ENCODE measurements around the gene HDAC4.

Gene HDAC4

GRCh38 chr2:239141021-239141760, 259.6 kb downstream of the HDAC4 start:
- no peak for DNase-seq (ENCODE audit: low read depth in 2 of 2)

DNA sequence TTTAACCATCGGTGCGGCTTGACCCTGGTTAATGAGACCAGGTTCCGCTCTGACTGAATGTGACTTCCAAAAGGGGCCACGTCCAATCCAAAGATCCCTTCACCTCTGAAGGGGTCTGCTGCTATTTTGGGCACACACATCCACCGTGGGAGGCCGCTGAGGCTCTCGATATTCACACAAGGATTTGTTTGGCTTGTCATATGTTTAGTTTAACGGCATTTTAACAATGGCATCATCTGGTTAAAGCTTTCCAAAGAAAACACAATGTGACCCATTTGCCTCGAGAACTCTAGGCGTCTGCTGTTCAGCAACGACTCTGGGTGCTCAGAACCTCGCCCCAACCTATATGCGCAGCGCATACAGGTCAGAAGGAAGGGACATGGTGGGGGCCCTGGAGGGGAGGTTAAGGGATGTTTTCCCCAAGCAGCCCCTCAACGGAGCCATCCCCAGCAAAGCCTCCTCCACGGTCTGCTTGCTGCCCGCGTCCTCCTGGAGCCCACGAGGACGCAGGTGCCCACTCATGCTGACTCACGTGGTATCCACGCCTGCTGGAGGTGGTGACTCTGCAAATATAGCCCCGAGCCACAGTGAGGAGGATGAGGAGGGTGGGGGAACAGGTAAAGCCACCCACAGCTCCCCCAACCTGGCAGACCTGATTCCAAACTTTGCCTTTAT, 260.3 kb downstream of the HDAC4 start:
- DNase-seq (ENCODE audit: low read depth in 2 of 2) = no peak

GRCh38 chr2:239139566-239139965, 261.3 kb downstream of the HDAC4 start:
- DNase-seq (ENCODE audit: low read depth in 2 of 2) = no peak

DNA sequence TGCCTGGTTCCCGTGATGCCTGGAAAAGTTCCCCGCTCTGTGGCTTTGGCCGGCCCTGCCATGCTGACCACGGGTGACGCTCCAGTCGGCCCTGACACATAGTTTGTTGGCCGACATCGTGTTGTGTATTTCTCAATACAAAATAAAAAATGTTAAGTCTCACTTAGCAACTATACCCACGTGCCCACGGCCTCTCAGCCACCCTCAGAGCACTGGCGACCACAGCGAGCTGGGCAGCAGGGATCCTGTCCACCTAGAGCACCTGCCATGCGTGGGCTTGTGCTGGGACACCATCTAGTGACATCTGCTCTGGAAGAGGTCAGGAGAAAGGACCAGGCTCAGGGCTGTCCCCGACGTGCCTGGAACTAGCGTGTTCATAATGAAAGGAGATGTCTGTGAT, 261.7 kb downstream of the HDAC4 start:
- no peak for DNase-seq (ENCODE audit: low read depth in 2 of 2)

- no peak for DNase-seq (ENCODE audit: low read depth in 2 of 2)
Observed at GRCh38 chr2:239138610-239139009, 262.2 kb downstream of the HDAC4 start.

DNA sequence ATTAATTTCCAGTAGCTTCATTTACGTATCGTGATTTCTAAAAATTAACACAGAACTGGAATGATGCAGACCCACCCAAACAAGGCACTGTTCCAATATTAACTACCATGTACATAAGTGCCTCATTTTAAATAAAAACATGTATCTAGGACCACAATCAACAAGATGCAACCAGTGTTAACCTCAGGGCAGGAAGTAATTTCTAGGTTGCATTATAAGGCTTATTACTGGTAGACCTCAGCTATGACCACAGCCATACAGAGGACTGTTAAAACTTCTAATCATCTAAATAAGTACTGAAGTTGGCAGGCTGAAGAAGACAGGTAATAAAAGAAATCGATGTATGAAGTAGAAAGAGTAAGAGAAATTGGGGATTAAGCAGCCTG, 262.9 kb downstream of the HDAC4 start:
- DNase-seq (ENCODE audit: low read depth in 2 of 2) = no peak

DNA sequence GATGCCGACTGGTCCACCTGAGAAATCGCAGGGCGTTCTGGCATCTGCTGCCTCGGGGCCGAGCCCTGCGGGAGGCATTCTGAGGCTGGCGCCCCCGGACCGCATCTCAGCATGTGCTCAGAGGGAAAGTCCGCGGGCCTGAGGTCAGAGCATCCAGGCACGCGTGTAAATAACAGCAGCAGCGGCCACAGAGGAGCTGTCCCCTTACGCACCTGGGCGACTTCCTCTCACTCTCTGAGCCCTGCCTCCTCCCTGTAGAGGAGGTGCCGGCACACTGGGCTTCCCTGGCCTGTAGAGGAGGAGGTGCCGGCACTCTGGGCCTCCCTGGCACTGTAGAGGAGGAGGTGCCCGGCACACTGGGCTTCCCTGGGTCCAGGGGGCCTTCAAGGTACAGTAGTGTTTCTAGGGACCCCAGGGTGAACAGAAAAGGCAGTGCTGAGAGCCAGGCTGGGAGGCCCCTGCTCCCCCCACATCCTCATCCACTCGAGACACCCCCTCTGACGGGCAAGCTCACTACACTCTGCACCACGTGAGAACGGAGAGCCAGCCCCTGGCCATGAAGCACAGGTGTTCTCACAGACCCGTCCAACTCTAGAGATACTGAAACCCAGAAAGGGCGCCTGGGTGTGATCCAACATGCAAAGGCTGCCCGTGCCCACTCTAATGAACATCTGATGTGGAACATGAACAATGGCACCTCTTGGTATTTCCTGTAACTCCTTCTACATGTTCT, 263.5 kb downstream of the HDAC4 start:
- DNase-seq (ENCODE audit: low read depth in 2 of 2) = no peak

GRCh38 chr2:239136762-239137161, 264.1 kb downstream of the HDAC4 start:
- no peak for DNase-seq (ENCODE audit: low read depth in 2 of 2)

DNA sequence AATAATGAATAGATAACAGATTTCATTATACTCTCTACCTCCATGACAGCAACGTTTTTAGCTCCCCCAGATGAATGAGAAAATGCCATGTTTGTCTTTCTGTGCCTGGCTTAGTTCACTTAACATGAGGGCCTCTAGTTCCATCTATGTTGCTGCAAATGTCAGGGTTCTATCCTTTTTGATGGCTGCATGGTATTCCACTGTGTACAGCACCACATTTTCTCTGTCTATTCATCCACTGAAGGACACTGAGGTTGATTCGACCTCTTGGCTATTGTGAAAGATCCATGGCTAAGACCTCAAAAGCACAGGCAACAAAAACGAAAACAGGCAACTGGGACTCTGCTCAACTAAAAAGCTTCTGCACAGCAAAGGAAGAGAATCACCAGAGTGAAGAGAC, 264.6 kb downstream of the HDAC4 start:
- DNase-seq (ENCODE audit: low read depth in 2 of 2) = no peak

- no peak for DNase-seq (ENCODE audit: low read depth in 2 of 2)
Observed at GRCh38 chr2:239135531-239135930, 265.3 kb downstream of the HDAC4 start.

- DNase-seq (ENCODE audit: low read depth in 2 of 2) = no peak
Observed at GRCh38 chr2:239133945-239134570, 266.8 kb downstream of the HDAC4 start.

DNA sequence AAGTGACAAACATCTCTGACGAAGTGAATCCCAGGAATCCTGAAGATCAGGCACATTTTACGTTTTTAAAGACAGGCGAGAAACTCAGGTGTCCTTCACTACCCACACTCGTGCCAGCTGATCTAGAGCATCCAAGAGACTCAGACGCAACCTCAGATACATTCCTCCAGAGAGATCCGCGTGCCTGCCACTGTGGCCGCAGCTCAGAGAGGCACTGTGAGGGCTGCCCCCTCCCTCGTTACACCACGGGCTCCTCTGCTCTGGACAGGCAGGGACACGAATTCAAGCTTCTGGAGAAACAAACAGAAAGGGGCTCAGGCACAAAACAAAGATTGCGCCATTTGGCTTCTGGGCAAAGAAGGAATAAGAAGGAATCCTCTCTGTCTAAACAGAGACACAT, 268.0 kb downstream of the HDAC4 start:
- no peak for DNase-seq (ENCODE audit: low read depth in 2 of 2)

DNA sequence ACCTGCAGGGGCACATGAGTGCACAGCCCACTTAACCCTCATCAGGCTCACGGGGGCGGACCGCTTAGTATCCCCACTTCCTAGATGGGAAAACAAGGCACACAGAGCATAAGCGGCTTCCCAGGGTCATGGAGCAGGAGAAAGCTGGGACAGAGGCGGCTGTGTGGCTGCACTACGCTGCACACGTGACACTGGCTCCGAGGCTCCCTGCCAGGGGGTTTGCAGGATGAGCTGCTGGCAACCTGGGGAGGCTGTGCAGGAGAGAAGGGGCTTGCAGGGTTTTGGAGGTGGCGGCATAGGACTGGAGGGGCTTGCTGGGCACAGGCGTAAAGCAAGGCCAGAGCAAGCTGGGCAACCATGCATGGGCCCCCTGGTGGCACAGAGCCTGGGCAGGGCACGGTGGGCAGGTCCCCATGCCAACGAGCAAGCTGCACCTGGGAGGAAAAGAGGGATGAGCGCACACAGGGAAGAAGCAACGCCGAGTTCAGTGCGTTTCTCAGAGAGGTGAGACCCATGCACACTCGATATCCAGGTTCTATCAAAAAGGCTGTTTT, 268.6 kb downstream of the HDAC4 start:
- DNase-seq (ENCODE audit: low read depth in 2 of 2) = no peak

- no peak for DNase-seq (ENCODE audit: low read depth in 2 of 2)
Observed at GRCh38 chr2:239131521-239131920, 269.3 kb downstream of the HDAC4 start.

- no peak for DNase-seq (ENCODE audit: low read depth in 2 of 2)
Observed at GRCh38 chr2:239130786-239131325, 270.0 kb downstream of the HDAC4 start.

- no peak for DNase-seq (ENCODE audit: low read depth in 2 of 2)
Observed at GRCh38 chr2:239130041-239130440, 270.8 kb downstream of the HDAC4 start.

- no peak for DNase-seq (ENCODE audit: low read depth in 2 of 2)
Observed at GRCh38 chr2:239129147-239129920, 271.5 kb downstream of the HDAC4 start.

GRCh38 chr2:239128706-239129105, 272.1 kb downstream of the HDAC4 start:
- DNase-seq (ENCODE audit: low read depth in 2 of 2) = no peak

- DNase-seq (ENCODE audit: low read depth in 2 of 2) = no peak
Observed at GRCh38 chr2:239127513-239127912, 273.3 kb downstream of the HDAC4 start.

- DNase-seq (ENCODE audit: low read depth in 2 of 2) = no peak
Observed at GRCh38 chr2:239125726-239126675, 274.8 kb downstream of the HDAC4 start.

Measured in activated CD4-positive, alpha-beta T cell treated with anti-CD3 and anti-CD28 coated beads for 24 hours (primary cell).